NCI-H2029 treated with DMSO at 0.1 percent for 48 hours (cell line): ENCODE results near the gene PTGES3L.
"Not testable (repeated sequence)": the region's sequence is repeated elsewhere in the genome, so short reads cannot be mapped to it uniquely, and the experiment has no call there.

Source experiments
- DNase-seq: peaks from one replicate; lab custom pipeline; 2025; lab: John Stamatoyannopoulos, UW

Gene PTGES3L

GRCh38 chr17:42980274-42980765 lies 440 bp upstream of the PTGES3L start, which contains the start of gene RUNDC1:
RUNDC1 (plus strand) TSS chr17:42980565; CDS start chr17:42980577, 12 bp downstream.
- DNase-seq, result peak; percentile 41

GRCh38 chr17:42975701-42976100 lies 4.2 kb downstream of the PTGES3L start:
- not testable (repeated sequence) for DNase-seq

GRCh38 chr17:42975265-42975664 lies 4.6 kb downstream of the PTGES3L start:
- no peak for DNase-seq

GRCh38 chr17:42973323-42973722 lies 6.6 kb downstream of the PTGES3L start:
- DNase-seq, result not testable (repeated sequence)

GRCh38 chr17:42971589-42971988 lies 8.3 kb downstream of the PTGES3L start:
- DNase-seq, result no peak

GRCh38 chr17:42969001-42969581 lies 10.8 kb downstream of the PTGES3L start:
- no peak for DNase-seq

- DNase-seq, result no peak
These were observed 12.0 kb downstream of the PTGES3L start for GRCh38 chr17:42967925-42968324.

GRCh38 chr17:42964161-42964932 lies 15.5 kb downstream of the PTGES3L start, which contains the start of gene AARSD1:
AARSD1 (minus strand) TSS chr17:42964454; CDS start chr17:42964440, 14 bp downstream.
- DNase-seq, result peak; percentile 77

GRCh38 chr17:42953669-42954068 lies 26.2 kb downstream of the PTGES3L start:
- peak; percentile 66 for DNase-seq

GRCh38 chr17:42950044-42950783 lies 29.7 kb downstream of the PTGES3L start:
- no peak for DNase-seq

GRCh38 chr17:42946812-42947211 lies 33.1 kb downstream of the PTGES3L start:
- DNase-seq, result no peak

GRCh38 chr17:42944211-42944610 lies 35.7 kb downstream of the PTGES3L start:
- no peak for DNase-seq

- no peak for DNase-seq
These were observed 41.9 kb downstream of the PTGES3L start for GRCh38 chr17:42937712-42938596.

- DNase-seq, result no peak
These were observed 50.4 kb downstream of the PTGES3L start for GRCh38 chr17:42929497-42929844.

- no peak for DNase-seq
These were observed 51.0 kb downstream of the PTGES3L start for GRCh38 chr17:42928714-42929496.

- no peak for DNase-seq
These were observed 55.0 kb downstream of the PTGES3L start for GRCh38 chr17:42924891-42925290.

GRCh38 chr17:42923472-42923871 lies 56.4 kb downstream of the PTGES3L start:
- DNase-seq, result not testable (repeated sequence)

- no peak for DNase-seq
These were observed 57.6 kb downstream of the PTGES3L start for GRCh38 chr17:42922294-42922693.

- peak; percentile 20 for DNase-seq
These were observed 59.0 kb downstream of the PTGES3L start for GRCh38 chr17:42920922-42921321.

- no peak for DNase-seq
These were observed 59.6 kb downstream of the PTGES3L start for GRCh38 chr17:42920106-42920900.
